Suprapubic skin (tissue), 3 donors: Measurements from ENCODE around the gene MZB1.

Source experiments
- EP300 ChIP-seq: sonication (generic); formaldehyde crosslinking; IDR thresholded peaks from one replicate; pipeline ENCODE4 v1.6.1; 2017; ENCODE audit warnings: antibody characterized with exemption
- POLR2A ChIP-seq, 2 donors: fragments of 450-650 bp; IDR thresholded peaks; one replicate each; pipeline ENCODE4 v1.6.1; 2017; ENCODE audit warnings: antibody characterized with exemption in 2 of 2, mild to moderate bottlenecking in 2 of 2, moderate library complexity in 2 of 2
- TF ChIP-seq, protein P1 (sequence below), 2 donors: fragments of 200-600 bp in 1 of 2; fragments of 450-650 bp in 1 of 2; sonication (generic) in 1 of 2; IDR thresholded peaks; one replicate each; pipeline ENCODE4 v1.5.1; 2016 to 2019; ENCODE audit warnings: antibody characterized with exemption in 2 of 2, mild to moderate bottlenecking in 1 of 2, moderate library complexity in 1 of 2

DNA sequence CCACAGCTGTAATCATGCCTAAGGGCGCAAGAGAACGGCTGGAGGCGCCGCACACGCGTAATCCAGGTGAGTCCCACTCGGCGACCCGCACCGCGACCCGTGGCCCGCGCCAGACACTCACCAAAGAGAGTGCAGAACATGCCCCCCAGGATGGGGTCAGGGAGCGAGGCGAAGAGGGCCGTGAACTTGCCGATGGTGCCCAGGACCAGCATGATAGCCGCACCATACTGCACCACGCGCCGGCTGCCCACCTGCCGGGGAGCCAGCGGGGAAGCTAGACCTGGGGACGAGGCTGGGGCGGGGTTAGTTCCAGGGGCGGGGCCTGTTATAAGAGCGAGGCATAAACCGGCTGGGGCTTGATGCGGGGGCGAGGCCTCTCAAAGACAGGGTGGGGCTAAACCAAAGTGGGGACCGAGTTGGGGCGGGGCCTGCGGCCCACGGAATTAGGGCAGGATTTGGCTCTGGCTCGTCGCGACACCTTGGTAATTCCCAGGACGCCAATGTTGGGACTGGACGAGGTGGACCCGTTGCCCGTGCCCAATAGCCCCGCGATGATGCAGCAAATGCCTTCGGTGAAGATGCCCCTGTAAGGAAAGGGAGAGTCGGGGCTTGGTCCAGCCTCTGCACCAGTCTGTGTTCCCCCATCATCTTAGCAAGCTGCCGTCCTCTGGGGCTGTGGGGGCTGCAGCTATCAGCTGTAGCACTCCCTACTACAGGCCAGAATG is 11.4 kb downstream of the MZB1 start:
- TF ChIP-seq, protein P1, sequence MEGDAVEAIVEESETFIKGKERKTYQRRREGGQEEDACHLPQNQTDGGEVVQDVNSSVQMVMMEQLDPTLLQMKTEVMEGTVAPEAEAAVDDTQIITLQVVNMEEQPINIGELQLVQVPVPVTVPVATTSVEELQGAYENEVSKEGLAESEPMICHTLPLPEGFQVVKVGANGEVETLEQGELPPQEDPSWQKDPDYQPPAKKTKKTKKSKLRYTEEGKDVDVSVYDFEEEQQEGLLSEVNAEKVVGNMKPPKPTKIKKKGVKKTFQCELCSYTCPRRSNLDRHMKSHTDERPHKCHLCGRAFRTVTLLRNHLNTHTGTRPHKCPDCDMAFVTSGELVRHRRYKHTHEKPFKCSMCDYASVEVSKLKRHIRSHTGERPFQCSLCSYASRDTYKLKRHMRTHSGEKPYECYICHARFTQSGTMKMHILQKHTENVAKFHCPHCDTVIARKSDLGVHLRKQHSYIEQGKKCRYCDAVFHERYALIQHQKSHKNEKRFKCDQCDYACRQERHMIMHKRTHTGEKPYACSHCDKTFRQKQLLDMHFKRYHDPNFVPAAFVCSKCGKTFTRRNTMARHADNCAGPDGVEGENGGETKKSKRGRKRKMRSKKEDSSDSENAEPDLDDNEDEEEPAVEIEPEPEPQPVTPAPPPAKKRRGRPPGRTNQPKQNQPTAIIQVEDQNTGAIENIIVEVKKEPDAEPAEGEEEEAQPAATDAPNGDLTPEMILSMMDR (IDR thresholded peaks at IDR 0.05): no peak
- TF ChIP-seq POLR2A (IDR thresholded peaks at IDR 0.05) (no peak), EP300 (no peak)
